ENCODE data around the gene TLE3.

TLE3 gene

GRCh38 chr15:69999392-70000085, 98.2 kb downstream of the TLE3 start:
- DNase-seq: no peak

- no peak for DNase-seq
Observed at GRCh38 chr15:69998541-69999391, 99.0 kb downstream of the TLE3 start.

GRCh38 chr15:69997813-69998212, 99.9 kb downstream of the TLE3 start:
- DNase-seq: no peak

Measured in T-helper 1 cell (primary cell).